Muscle layer of duodenum (tissue), 2 donors: ENCODE measurements around the gene GUCY1A1.
"Not testable (repeated sequence)": the region's sequence is repeated elsewhere in the genome, so short reads cannot be mapped to it uniquely, and the experiment has no call there.

Experiments used
- H3K27ac ChIP-seq: one replicate; pipeline ENCODE4 v1.7.0; 2013; ENCODE audit warnings: mild to moderate bottlenecking, low read length
- H3K27me3 ChIP-seq: one replicate; pipeline ENCODE4 v1.7.0; 2013; ENCODE audit warnings: low read depth, mild to moderate bottlenecking, control low read depth, low read length
- H3K36me3 ChIP-seq, 2 donors: one replicate each; pipeline ENCODE4 v1.7.0; 2013; ENCODE audit warnings: low read length in 2 of 2, control low read depth in 1 of 2, mild to moderate bottlenecking in 1 of 2; ENCODE audit not compliant: insufficient read depth in 2 of 2, control insufficient read depth in 1 of 2
- H3K4me1 ChIP-seq, 2 donors: one replicate each; pipeline ENCODE4 v1.7.0; 2013; ENCODE audit warnings: low read length in 2 of 2, mild to moderate bottlenecking in 2 of 2, control low read depth in 1 of 2, moderate library complexity in 1 of 2; ENCODE audit not compliant: insufficient read depth in 2 of 2, control insufficient read depth in 1 of 2
- H3K4me3 ChIP-seq, 2 donors: one replicate each; pipeline ENCODE4 v1.7.0; 2013; ENCODE audit warnings: low read length in 2 of 2, low read depth in 1 of 2, mild to moderate bottlenecking in 1 of 2
- H3K9me3 ChIP-seq, 2 donors: one replicate each; pipeline ENCODE4 v1.7.0; 2013; ENCODE audit warnings: low read length in 2 of 2, control low read depth in 1 of 2, mild to moderate bottlenecking in 1 of 2; ENCODE audit not compliant: control insufficient read depth in 1 of 2
- donor health status: healthy.

Gene GUCY1A1

GRCh38 chr4:155639704-155640523 lies 26.7 kb upstream of the GUCY1A1 start:
- no peaks in the 10 kb centered on the region for H3K4me1 ChIP-seq
- H3K27ac ChIP-seq: no peak overlapping the region

GRCh38 chr4:155640751-155641150 lies 25.9 kb upstream of the GUCY1A1 start:
- H3K27ac ChIP-seq: no peak overlapping the region
- H3K4me3 ChIP-seq: no peak overlapping the region
- H3K4me1 ChIP-seq: no peaks in the 10 kb centered on the region
- H3K27me3 ChIP-seq: no peaks in the 10 kb centered on the region
- H3K9me3 ChIP-seq: no peaks in the 10 kb centered on the region
- no peaks in the 10 kb centered on the region for H3K36me3 ChIP-seq

More at GRCh38 chr4:155639704-155640523, 26.7 kb upstream of the GUCY1A1 start:
- Histone ChIP-seq H3K9me3 (no peaks in the 10 kb centered on the region), H3K4me3 (no peak overlapping the region), H3K27me3 (no peaks in the 10 kb centered on the region), H3K36me3 (no peaks in the 10 kb centered on the region)

GRCh38 chr4:155643087-155643486 lies 23.6 kb upstream of the GUCY1A1 start:
- Histone ChIP-seq H3K4me3 (no peak overlapping the region), H3K27me3 (no peaks in the 10 kb centered on the region), H3K36me3 (no peaks in the 10 kb centered on the region), H3K27ac (no peak overlapping the region), H3K4me1 (no peaks in the 10 kb centered on the region), H3K9me3 (no peaks in the 10 kb centered on the region)

- Histone ChIP-seq H3K27me3 (no peaks in the 10 kb centered on the region), H3K9me3 (no peaks in the 10 kb centered on the region), H3K36me3 (no peaks in the 10 kb centered on the region), H3K4me3 (no peak overlapping the region), H3K4me1 (no peaks in the 10 kb centered on the region), H3K27ac (no peak overlapping the region)
Measured at GRCh38 chr4:155646001-155646400, 20.6 kb upstream of the GUCY1A1 start.

- not testable (repeated sequence) for H3K9me3 ChIP-seq, H3K36me3 ChIP-seq, H3K27ac ChIP-seq
Measured at GRCh38 chr4:155650785-155651184, 15.9 kb upstream of the GUCY1A1 start.

DNA sequence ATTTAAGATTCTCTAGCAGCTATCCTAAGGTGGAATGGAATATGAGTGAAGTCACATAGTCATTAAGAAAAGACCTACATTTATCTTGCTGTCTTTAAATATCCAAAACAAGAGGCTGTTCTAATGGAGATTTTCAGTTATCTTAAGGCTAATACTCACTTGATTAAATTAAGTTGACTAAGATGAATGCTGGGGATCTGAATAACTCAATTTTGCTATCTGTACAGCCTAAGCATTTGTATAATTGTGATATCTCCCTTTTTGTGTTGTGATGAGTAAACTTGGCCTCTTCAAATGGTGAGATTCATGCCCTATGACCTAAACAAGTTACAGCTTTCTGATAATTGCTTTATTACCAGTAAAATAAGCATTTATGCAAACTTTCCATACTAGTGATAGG lies 13.6 kb upstream of the GUCY1A1 start:
- Histone ChIP-seq H3K4me3 (no peak overlapping the region), H3K27ac (no peak overlapping the region), H3K4me1 (no peaks in the 10 kb centered on the region), H3K9me3 (peaks cover 0 to 3% of the 10 kb centered on the region in 2 donors), H3K36me3 (no peaks in the 10 kb centered on the region), H3K27me3 (no peaks in the 10 kb centered on the region)

More at GRCh38 chr4:155650785-155651184, 15.9 kb upstream of the GUCY1A1 start:
- not testable (repeated sequence) for H3K4me3 ChIP-seq, H3K27me3 ChIP-seq, H3K4me1 ChIP-seq

DNA sequence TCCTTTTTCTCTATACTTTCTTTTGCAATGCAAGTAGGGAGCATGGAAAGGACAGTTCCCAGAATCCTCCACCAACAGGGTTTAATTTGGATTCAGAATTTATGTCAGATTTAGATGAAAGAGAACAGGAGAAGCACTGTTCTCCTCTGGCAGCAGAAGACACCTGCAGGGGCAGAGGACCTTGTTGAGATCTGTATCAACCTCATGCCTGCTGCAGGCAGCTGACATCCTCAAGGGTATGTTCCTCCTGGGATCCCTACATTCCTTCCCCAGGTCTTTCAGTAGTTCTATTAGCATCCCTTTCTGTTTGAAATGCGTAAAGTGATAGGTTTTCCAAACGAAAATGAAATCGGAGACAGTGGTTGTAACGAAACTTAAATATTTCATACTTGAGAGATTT lies 10.6 kb upstream of the GUCY1A1 start:
- Histone ChIP-seq H3K27me3 (no peaks in the 10 kb centered on the region), H3K4me3 (no peak overlapping the region), H3K9me3 (peaks cover 0 to 3% of the 10 kb centered on the region in 2 donors), H3K27ac (no peak overlapping the region), H3K36me3 (no peaks in the 10 kb centered on the region), H3K4me1 (peaks cover 0 to 15% of the 10 kb centered on the region in 2 donors)

GRCh38 chr4:155657169-155657568 lies 9.5 kb upstream of the GUCY1A1 start:
- Histone ChIP-seq H3K9me3 (peaks cover 0 to 3% of the 10 kb centered on the region in 2 donors), H3K27ac (no peak overlapping the region), H3K4me3 (no peak overlapping the region), H3K36me3 (no peaks in the 10 kb centered on the region), H3K4me1 (peaks cover 0 to 15% of the 10 kb centered on the region in 2 donors), H3K27me3 (no peaks in the 10 kb centered on the region)

DNA sequence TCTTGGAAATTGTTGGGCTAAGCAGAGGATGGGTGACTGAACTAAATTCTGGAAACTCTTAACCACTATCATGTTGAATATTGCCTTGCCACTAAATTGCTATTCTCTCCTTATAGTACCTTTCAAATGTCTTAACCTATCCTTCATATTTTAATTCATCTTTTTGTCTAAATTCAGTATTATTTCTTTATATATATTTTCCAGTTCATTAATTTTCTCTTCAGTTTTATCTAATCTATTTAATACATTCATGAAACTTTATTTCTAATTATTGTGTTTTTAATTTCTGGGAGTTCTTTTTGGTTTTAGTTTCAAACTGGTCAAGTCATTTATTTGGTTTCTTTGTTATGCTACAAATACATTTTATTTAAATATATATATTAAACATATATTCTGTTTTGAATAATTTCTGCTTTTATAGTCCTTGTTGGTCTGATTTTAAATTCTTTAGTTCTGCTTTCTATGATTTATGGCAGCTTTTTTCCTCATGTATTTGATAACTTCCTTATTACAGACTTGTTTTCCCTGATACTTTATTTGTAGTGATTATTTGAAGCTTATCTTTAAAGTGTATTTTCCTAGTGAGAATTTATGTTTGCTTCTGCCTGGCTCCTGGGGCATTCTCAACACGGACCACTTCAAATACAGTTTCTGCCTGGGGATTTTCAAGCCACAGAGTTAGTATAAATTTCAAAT lies 8.5 kb upstream of the GUCY1A1 start:
- Histone ChIP-seq H3K4me3 (no peak overlapping the region), H3K36me3 (no peaks in the 10 kb centered on the region), H3K9me3 (peaks cover 0 to 3% of the 10 kb centered on the region in 2 donors), H3K4me1 (peaks cover 0 to 15% of the 10 kb centered on the region in 2 donors), H3K27me3 (no peaks in the 10 kb centered on the region), H3K27ac (no peak overlapping the region)

- peaks cover 0 to 3% of the 10 kb centered on the region in 2 donors for H3K9me3 ChIP-seq
- no peaks in the 10 kb centered on the region for H3K36me3 ChIP-seq
- H3K27ac ChIP-seq: no peak overlapping the region
- H3K4me1 ChIP-seq: peaks cover 0 to 15% of the 10 kb centered on the region in 2 donors
- no peak overlapping the region for H3K4me3 ChIP-seq
- no peaks in the 10 kb centered on the region for H3K27me3 ChIP-seq
Measured at GRCh38 chr4:155658681-155659064, 8.0 kb upstream of the GUCY1A1 start.

GRCh38 chr4:155659176-155659575 lies 7.5 kb upstream of the GUCY1A1 start:
- H3K9me3 ChIP-seq: peaks cover 0 to 3% of the 10 kb centered on the region in 2 donors
- H3K36me3 ChIP-seq: no peaks in the 10 kb centered on the region
- no peaks in the 10 kb centered on the region for H3K27me3 ChIP-seq
- H3K4me3 ChIP-seq: no peak overlapping the region
- H3K27ac ChIP-seq: no peak overlapping the region
- peaks cover 0 to 15% of the 10 kb centered on the region in 2 donors for H3K4me1 ChIP-seq
